Measurements from ENCODE around the gene PRKN. TPM values are rescaled to one million over a fixed set of nuclear protein-coding genes. Genes with fewer than 3 reads are reported as not detected.

Gene PRKN
- total and polyA plus RNA-seq, 4 experiments from 2014 or later = 0.50 to 5.3 (median 2.9) TPM

- CTCF ChIA-PET (ENCODE audit: partially characterized antibody) = no interaction called here
- no peaks in the 10 kb centered on the region for H3K27me3 Mint-ChIP-seq
- intact Hi-C loops (cut with micrococcal nuclease) = no loop called here
Measured at GRCh38 chr6:162058281-162058875, 669.2 kb downstream of the PRKN start.

DNA sequence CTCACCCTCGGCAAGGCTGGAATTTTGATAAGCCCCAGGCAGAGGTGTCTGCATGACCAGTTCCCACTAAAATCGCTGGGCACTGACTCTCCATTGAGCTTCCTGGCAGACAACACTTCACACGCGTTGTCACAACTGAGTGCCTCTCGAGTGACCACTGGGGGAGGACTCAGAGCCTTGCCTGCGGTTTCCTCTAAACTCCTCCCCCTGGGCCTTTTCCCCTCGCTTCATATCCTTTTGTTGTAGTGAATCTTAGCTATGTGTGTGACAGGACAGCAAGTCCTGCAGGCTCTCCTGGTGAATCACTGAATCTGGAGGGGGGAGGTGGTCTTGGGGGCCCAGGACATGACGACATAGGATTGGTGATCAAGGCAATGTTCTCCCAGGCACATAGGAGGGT lies 670.8 kb downstream of the PRKN start:
- Mint-ChIP-seq H3K27me3 (no peaks in the 10 kb centered on the region), H3K4me3 (no peak overlapping the region), H3K4me1 (no peaks in the 10 kb centered on the region), H3K9me3 (peaks cover 0 to 20% (median 9%) of the 10 kb centered on the region in 8 donors), H3K36me3 (peaks cover 0 to 9% of the 10 kb centered on the region in 2 donors), H3K27ac (no peak overlapping the region)
- Histone ChIP-seq H3K36me3 (ENCODE audit: insufficient read depth, low read length) (no peaks in the 10 kb centered on the region), H3K9me3 (ENCODE audit: control insufficient read depth in 1 of 2, low read length in 2 of 2) (no peaks in the 10 kb centered on the region), H3K4me3 (ENCODE audit: low read length in 2 of 2) (no peak overlapping the region), H3K27ac (ENCODE audit: low read depth, low read length) (no peak overlapping the region), H3K4me1 (ENCODE audit: insufficient read depth, low read length) (no peaks in the 10 kb centered on the region), H3K27me3 (ENCODE audit: insufficient read depth, low read length) (no peaks in the 10 kb centered on the region)
- intact Hi-C loops (cut with micrococcal nuclease) = no loop called here
- DNase-seq = no peak
- POLR2A ChIA-PET (ENCODE audit: partially characterized antibody) = no interaction called here
- CTCF ChIA-PET (ENCODE audit: partially characterized antibody) = no interaction called here

More at GRCh38 chr6:162058281-162058875, 669.2 kb downstream of the PRKN start:
- no peaks in the 10 kb centered on the region for H3K4me1 ChIP-seq (ENCODE audit: insufficient read depth, low read length)
- no peaks in the 10 kb centered on the region for H3K27me3 ChIP-seq (ENCODE audit: insufficient read depth, low read length)
- peaks cover 0 to 5% of the 10 kb centered on the region in 2 donors for H3K36me3 Mint-ChIP-seq
- DNase-seq = no peak
- H3K4me3 ChIP-seq (ENCODE audit: low read length in 2 of 2) = no peak overlapping the region
- no peak overlapping the region for H3K4me3 Mint-ChIP-seq
- H3K36me3 ChIP-seq (ENCODE audit: insufficient read depth, low read length) = no peaks in the 10 kb centered on the region
- H3K4me1 Mint-ChIP-seq = no peaks in the 10 kb centered on the region
- H3K27ac Mint-ChIP-seq = no peak overlapping the region
- POLR2A ChIA-PET (ENCODE audit: partially characterized antibody) = no interaction called here
- H3K9me3 Mint-ChIP-seq = peaks cover 0 to 18% (median 9%) of the 10 kb centered on the region in 8 donors
- H3K9me3 ChIP-seq (ENCODE audit: control insufficient read depth in 1 of 2, low read length in 2 of 2) = no peaks in the 10 kb centered on the region
- H3K27ac ChIP-seq (ENCODE audit: low read depth, low read length) = no peak overlapping the region

- Mint-ChIP-seq H3K4me1 (no peaks in the 10 kb centered on the region), H3K36me3 (peaks cover 0 to 9% of the 10 kb centered on the region in 2 donors), H3K4me3 (no peak overlapping the region), H3K27me3 (no peaks in the 10 kb centered on the region), H3K27ac (no peak overlapping the region), H3K9me3 (peaks cover 0 to 17% (median 6%) of the 10 kb centered on the region in 8 donors)
- CTCF ChIA-PET (ENCODE audit: partially characterized antibody) = no interaction called here
- intact Hi-C loops (cut with micrococcal nuclease) = no loop called here
- POLR2A ChIA-PET (ENCODE audit: partially characterized antibody) = no interaction called here
- Histone ChIP-seq H3K9me3 (ENCODE audit: control insufficient read depth in 1 of 2, low read length in 2 of 2) (no peaks in the 10 kb centered on the region), H3K27ac (ENCODE audit: low read depth, low read length) (no peak overlapping the region), H3K27me3 (ENCODE audit: insufficient read depth, low read length) (no peaks in the 10 kb centered on the region), H3K36me3 (ENCODE audit: insufficient read depth, low read length) (no peaks in the 10 kb centered on the region), H3K4me1 (ENCODE audit: insufficient read depth, low read length) (no peaks in the 10 kb centered on the region), H3K4me3 (ENCODE audit: low read length in 2 of 2) (no peak overlapping the region)
- DNase-seq = no peak
Measured at GRCh38 chr6:162056061-162056460, 671.5 kb downstream of the PRKN start.

GRCh38 chr6:162055365-162055764 lies 672.2 kb downstream of the PRKN start:
- intact Hi-C loops (cut with micrococcal nuclease) = no loop called here
- ChIA-PET POLR2A (ENCODE audit: partially characterized antibody) (no interaction called here), CTCF (ENCODE audit: partially characterized antibody) (no interaction called here)
- Mint-ChIP-seq H3K4me3 (no peak overlapping the region), H3K36me3 (peaks cover 0 to 10% of the 10 kb centered on the region in 2 donors), H3K9me3 (peaks cover 0 to 19% (median 7%) of the 10 kb centered on the region in 8 donors), H3K4me1 (no peaks in the 10 kb centered on the region), H3K27ac (no peak overlapping the region), H3K27me3 (no peaks in the 10 kb centered on the region)
- no peak for DNase-seq
- H3K27me3 ChIP-seq (ENCODE audit: insufficient read depth, low read length) = no peaks in the 10 kb centered on the region
- H3K4me3 ChIP-seq (ENCODE audit: low read length in 2 of 2) = no peak overlapping the region
- no peaks in the 10 kb centered on the region for H3K4me1 ChIP-seq (ENCODE audit: insufficient read depth, low read length)
- H3K9me3 ChIP-seq (ENCODE audit: control insufficient read depth in 1 of 2, low read length in 2 of 2) = no peaks in the 10 kb centered on the region
- H3K36me3 ChIP-seq (ENCODE audit: insufficient read depth, low read length) = no peaks in the 10 kb centered on the region
- H3K27ac ChIP-seq (ENCODE audit: low read depth, low read length) = no peak overlapping the region

DNA sequence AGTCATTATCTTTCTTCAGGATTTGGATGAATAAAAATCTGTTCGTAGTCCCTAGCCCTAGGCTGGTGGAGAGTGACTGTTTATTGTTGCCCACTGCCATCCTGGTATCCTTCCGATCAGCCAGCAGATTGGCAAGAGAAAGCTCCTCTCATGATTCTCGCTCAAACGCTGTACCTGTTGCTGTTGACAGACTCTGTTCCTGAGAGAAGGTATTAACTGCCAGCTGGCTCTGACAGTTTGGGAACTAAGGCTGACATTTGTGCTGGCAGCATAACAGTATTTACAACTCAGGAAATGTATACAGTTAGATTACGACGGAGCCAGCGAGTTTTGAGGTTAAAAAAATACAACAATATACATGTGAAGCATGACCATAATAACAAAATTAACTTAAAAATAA lies 674.5 kb downstream of the PRKN start:
- ChIA-PET CTCF (ENCODE audit: partially characterized antibody) (interaction anchor here (0.6 kb wide), 1 partner anchor 140 kb away, joined by 5 read pairs; no protein-coding TSS in a partner anchor), POLR2A (ENCODE audit: partially characterized antibody) (no interaction called here)
- H3K4me3 Mint-ChIP-seq = no peak overlapping the region
- H3K9me3 Mint-ChIP-seq = peaks cover 0 to 21% (median 5%) of the 10 kb centered on the region in 8 donors
- no peaks in the 10 kb centered on the region for H3K4me1 ChIP-seq (ENCODE audit: insufficient read depth, low read length)
- H3K4me1 Mint-ChIP-seq = no peaks in the 10 kb centered on the region
- no peak overlapping the region for H3K4me3 ChIP-seq (ENCODE audit: low read length in 2 of 2)
- DNase-seq = no peak
- H3K27ac Mint-ChIP-seq = no peak overlapping the region
- no peaks in the 10 kb centered on the region for H3K36me3 ChIP-seq (ENCODE audit: insufficient read depth, low read length)
- H3K9me3 ChIP-seq (ENCODE audit: control insufficient read depth in 1 of 2, low read length in 2 of 2) = no peaks in the 10 kb centered on the region
- no peaks in the 10 kb centered on the region for H3K27me3 ChIP-seq (ENCODE audit: insufficient read depth, low read length)
- H3K27me3 Mint-ChIP-seq = no peaks in the 10 kb centered on the region
- intact Hi-C loops (cut with micrococcal nuclease) = no loop called here
- peaks cover 0 to 19% of the 10 kb centered on the region in 2 donors for H3K36me3 Mint-ChIP-seq
- no peak overlapping the region for H3K27ac ChIP-seq (ENCODE audit: low read depth, low read length)

DNA sequence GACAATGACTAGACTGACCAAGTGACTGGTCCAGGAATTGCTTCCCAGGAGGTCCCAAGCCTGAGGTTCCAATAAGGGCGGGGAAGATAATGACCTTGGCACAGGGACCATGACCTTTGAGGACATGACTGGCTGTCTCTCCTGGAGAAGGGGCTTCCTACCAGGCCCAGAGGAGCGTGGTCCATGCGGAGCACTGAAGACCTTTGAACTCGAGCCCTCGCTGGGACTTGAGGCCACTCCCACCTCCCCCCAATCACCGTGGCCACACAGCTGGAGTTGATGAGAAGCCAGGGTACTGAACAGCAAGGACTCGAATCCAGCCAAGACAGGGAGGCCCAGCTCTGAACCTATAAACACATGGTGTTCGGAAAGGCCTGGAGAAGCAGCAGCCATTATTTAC lies 677.0 kb downstream of the PRKN start:
- Histone ChIP-seq H3K36me3 (ENCODE audit: insufficient read depth, low read length) (no peaks in the 10 kb centered on the region), H3K27ac (ENCODE audit: low read depth, low read length) (no peak overlapping the region), H3K4me1 (ENCODE audit: insufficient read depth, low read length) (no peaks in the 10 kb centered on the region), H3K9me3 (ENCODE audit: control insufficient read depth in 1 of 2, low read length in 2 of 2) (no peaks in the 10 kb centered on the region), H3K4me3 (ENCODE audit: low read length in 2 of 2) (no peak overlapping the region), H3K27me3 (ENCODE audit: insufficient read depth, low read length) (no peaks in the 10 kb centered on the region)
- intact Hi-C loops (cut with micrococcal nuclease) = no loop called here
- H3K36me3 Mint-ChIP-seq = peaks cover 0 to 19% of the 10 kb centered on the region in 2 donors
- H3K9me3 Mint-ChIP-seq = peaks cover 0 to 20% (median 6%) of the 10 kb centered on the region in 8 donors
- no peaks in the 10 kb centered on the region for H3K4me1 Mint-ChIP-seq
- peak in 1 of 5 donors; percentile 18 for DNase-seq
- no peak overlapping the region for H3K4me3 Mint-ChIP-seq
- POLR2A ChIA-PET (ENCODE audit: partially characterized antibody) = no interaction called here
- H3K27me3 Mint-ChIP-seq = no peaks in the 10 kb centered on the region
- CTCF ChIA-PET (ENCODE audit: partially characterized antibody) = no interaction called here
- H3K27ac Mint-ChIP-seq = no peak overlapping the region

- ChIA-PET POLR2A (ENCODE audit: partially characterized antibody) (no interaction called here), CTCF (ENCODE audit: partially characterized antibody) (no interaction called here)
- Histone ChIP-seq H3K27me3 (ENCODE audit: insufficient read depth, low read length) (no peaks in the 10 kb centered on the region), H3K27ac (ENCODE audit: low read depth, low read length) (no peak overlapping the region), H3K36me3 (ENCODE audit: insufficient read depth, low read length) (no peaks in the 10 kb centered on the region), H3K4me3 (ENCODE audit: low read length in 2 of 2) (no peak overlapping the region), H3K4me1 (ENCODE audit: insufficient read depth, low read length) (no peaks in the 10 kb centered on the region), H3K9me3 (ENCODE audit: control insufficient read depth in 1 of 2, low read length in 2 of 2) (no peaks in the 10 kb centered on the region)
- Mint-ChIP-seq H3K27me3 (no peaks in the 10 kb centered on the region), H3K27ac (no peak overlapping the region), H3K4me3 (no peak overlapping the region), H3K9me3 (peaks cover 0 to 18% (median 12%) of the 10 kb centered on the region in 8 donors), H3K4me1 (no peaks in the 10 kb centered on the region), H3K36me3 (peaks cover 0 to 13% of the 10 kb centered on the region in 2 donors)
- no peak for DNase-seq
- intact Hi-C loops (cut with micrococcal nuclease) = no loop called here
Measured at GRCh38 chr6:162046324-162046723, 681.2 kb downstream of the PRKN start.
